Sigmoid colon (tissue), 4 donors: ENCODE measurements around the gene TOGARAM1.

ENCODE experiments used
- POLR2AphosphoS5 ChIP-seq, 4 donors: sonication (generic); formaldehyde crosslinking; IDR thresholded peaks; one replicate each; pipeline ENCODE4 v1.6.1; 2017; ENCODE audit warnings: antibody characterized with exemption in 4 of 4
- TF ChIP-seq, protein P1 (sequence below), 4 experiments: fragments of 450-650 bp in 3 of 4; fragments of 200-600 bp in 1 of 4; IDR thresholded peaks; one replicate each; pipeline ENCODE4 v1.5.1; 2016 to 2019; ENCODE audit warnings: antibody characterized with exemption in 4 of 4, mild to moderate bottlenecking in 3 of 4, moderate library complexity in 2 of 4

DNA sequence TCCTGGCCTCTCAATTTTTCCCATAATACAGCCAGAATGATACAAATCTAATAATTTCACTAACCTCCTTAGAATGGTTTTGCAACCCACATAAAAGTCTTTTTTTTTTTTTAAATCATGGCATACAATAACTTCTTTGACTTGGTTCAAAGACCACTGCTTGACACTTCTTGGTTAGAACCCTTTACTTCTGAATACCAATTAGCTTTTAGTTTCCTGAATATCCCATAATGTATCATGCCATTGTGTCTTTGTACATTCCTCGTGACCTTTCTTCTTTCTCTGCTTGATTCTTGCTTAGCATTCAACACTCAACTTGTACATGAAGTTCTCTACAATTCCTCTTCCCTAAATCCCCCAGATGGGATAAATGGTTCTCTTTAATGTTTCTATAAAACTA is 19.6 kb upstream of the TOGARAM1 start:
- TF ChIP-seq POLR2AphosphoS5 (IDR thresholded peaks at IDR 0.05), result no peak
- TF ChIP-seq, protein P1, sequence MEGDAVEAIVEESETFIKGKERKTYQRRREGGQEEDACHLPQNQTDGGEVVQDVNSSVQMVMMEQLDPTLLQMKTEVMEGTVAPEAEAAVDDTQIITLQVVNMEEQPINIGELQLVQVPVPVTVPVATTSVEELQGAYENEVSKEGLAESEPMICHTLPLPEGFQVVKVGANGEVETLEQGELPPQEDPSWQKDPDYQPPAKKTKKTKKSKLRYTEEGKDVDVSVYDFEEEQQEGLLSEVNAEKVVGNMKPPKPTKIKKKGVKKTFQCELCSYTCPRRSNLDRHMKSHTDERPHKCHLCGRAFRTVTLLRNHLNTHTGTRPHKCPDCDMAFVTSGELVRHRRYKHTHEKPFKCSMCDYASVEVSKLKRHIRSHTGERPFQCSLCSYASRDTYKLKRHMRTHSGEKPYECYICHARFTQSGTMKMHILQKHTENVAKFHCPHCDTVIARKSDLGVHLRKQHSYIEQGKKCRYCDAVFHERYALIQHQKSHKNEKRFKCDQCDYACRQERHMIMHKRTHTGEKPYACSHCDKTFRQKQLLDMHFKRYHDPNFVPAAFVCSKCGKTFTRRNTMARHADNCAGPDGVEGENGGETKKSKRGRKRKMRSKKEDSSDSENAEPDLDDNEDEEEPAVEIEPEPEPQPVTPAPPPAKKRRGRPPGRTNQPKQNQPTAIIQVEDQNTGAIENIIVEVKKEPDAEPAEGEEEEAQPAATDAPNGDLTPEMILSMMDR (IDR thresholded peaks at IDR 0.05), result no peak
